Spinal cord (tissue), 10 donors: ENCODE results near the gene TNFRSF1B. TPM values are rescaled to one million over a fixed set of nuclear protein-coding genes. Genes with fewer than 3 reads are reported as not detected.

Experiments used
- DNase-seq, 6 donors: peaks; one replicate each; pipeline versions ENCODE4 v3.0.0 to v3.0.0-alpha.2; 2013 to 2015; ENCODE audit warnings: low spot score in 6 of 6, low read depth in 4 of 6
- H3K27ac ChIP-seq: one replicate; pipeline ENCODE4 v1.5.1; 2013; ENCODE audit warnings: low read depth, low read length, control low read depth
- H3K27me3 ChIP-seq: one replicate; pipeline ENCODE4 v1.6.1; 2013; ENCODE audit warnings: low read length; ENCODE audit not compliant: control insufficient read depth, insufficient read depth
- H3K36me3 ChIP-seq: one replicate; pipeline ENCODE4 v1.6.1; 2013; ENCODE audit warnings: low read length; ENCODE audit not compliant: control insufficient read depth, insufficient read depth
- H3K4me1 ChIP-seq: one replicate; pipeline ENCODE4 v1.6.1; 2013; ENCODE audit warnings: low read length; ENCODE audit not compliant: control insufficient read depth, insufficient read depth
- H3K4me3 ChIP-seq: one replicate; pipeline ENCODE4 v1.5.1; 2013; ENCODE audit warnings: low read depth, low read length, control low read depth
- H3K9me3 ChIP-seq: one replicate; pipeline ENCODE4 v1.6.1; 2013; ENCODE audit warnings: low read length; ENCODE audit not compliant: control insufficient read depth, insufficient read depth
- WGBS: methylation state at CpG from one replicate; pipeline ENCODE4 v1.1.5; 2013; ENCODE audit warnings: missing lambda C conversion rate; ENCODE audit not compliant: insufficient coverage; 5-methylcytosine and 5-hydroxymethylcytosine counted together
- long read RNA-seq, 4 donors: transcript quantifications; one replicate each; lab custom pipeline, GENCODE V29; 2026
- polyA plus RNA-seq, 2 donors: library from polyadenylated mRNA; unstranded; fragments of 120-200 nt; gene quantifications; one replicate each; pipeline ENCODE4 v1.2.1, GENCODE V29; 2013; ENCODE audit not compliant: insufficient read length in 2 of 2
- total RNA-seq, 2 donors: library from RNA; depleted of rRNA in 1 of 2; stranded (reverse); fragments of 120-200 nt in 1 of 2; fragments of >200 nt in 1 of 2; gene quantifications; one replicate each; pipeline versions ENCODE4 v1.2.3 to v1.2.4, GENCODE V29; 2013 to 2014
- donor health status: healthy.

The TNFRSF1B gene
- total RNA-seq = 10 to 100 TPM in 1 of 2 donors, 1 to 10 TPM in 1; 9.6 to 14.1 TPM
- 10 to 100 TPM in 1 of 2 donors, 1 to 10 TPM in 1; 9.7 to 10.8 TPM for polyA plus RNA-seq
- long read RNA-seq, donor 1, partial matches to known transcripts = 0 of 2 reads
- long read RNA-seq, donor 1, other reads (novel, unspliced or antisense) = 0 of 2 reads
- long read RNA-seq, donor 2, partial matches to known transcripts = 0 of 1 reads
- long read RNA-seq, donor 2, other reads (novel, unspliced or antisense) = 0 of 1 reads
- long read RNA-seq, donor 3, partial matches to known transcripts = 0 of 2 reads
- long read RNA-seq, donor 3, other reads (novel, unspliced or antisense) = 0 of 2 reads
- long read RNA-seq, donor 4, partial matches to known transcripts = 17 of 18 reads
- long read RNA-seq, donor 4, other reads (novel, unspliced or antisense) = 0 of 18 reads

GRCh38 chr1:12166834-12167492 is at the start of gene TNFRSF1B:
Gene TNFRSF1B (plus strand): TSS chr1:12166991. CDS start chr1:12167092, 101 bp downstream.
- Histone ChIP-seq H3K36me3 (no peaks in the 10 kb centered on the region), H3K4me1 (peaks cover 20% of the 10 kb centered on the region), H3K27ac (no peak within 1 kb of the TSS), H3K4me3 (peak within 1 kb of the TSS; percentile 40), H3K27me3 (peaks cover 23% of the 10 kb centered on the region), H3K9me3 (no peaks in the 10 kb centered on the region)
- peak in 1 of 6 donors; percentile 54 for DNase-seq
- 2% methylated on average over 79 of the region's 79 CpGs for WGBS

DNA sequence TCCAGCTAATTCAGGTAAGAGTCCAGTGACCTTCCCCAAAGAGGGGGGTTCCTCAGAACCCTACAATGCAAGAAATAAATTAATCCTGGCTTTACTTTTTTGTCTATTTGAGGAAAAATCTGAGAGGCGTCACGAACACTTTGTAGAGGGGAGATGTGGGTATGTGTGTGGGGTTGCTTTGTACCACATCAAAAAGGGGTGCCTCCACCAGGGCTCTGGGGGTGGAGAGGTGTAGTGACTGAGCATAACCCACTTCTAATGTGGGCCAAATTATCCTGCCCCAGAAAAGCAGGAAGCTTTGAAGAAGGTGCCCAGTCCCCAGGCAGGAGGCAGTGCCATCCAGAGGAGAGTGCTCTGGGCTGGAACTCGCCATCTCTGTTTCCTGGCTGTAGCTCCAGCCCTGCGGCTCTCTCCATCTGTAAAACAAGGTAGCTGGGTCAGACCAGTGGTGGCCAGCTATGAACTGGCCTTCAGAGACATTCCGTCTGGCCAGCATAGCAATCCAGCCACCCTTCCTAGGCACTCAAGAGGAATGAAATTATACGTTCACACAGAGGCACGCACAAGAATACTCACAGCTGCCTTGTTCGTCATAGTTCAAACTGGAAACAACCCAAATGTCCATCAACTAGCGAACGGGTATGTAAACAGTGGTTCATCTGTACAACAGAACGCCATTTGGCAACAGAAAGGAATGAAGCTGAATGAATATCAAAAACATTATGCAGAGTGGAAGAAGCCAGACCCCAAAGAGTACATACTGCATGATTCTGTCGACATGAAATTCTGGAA is 45.4 kb upstream of the TNFRSF1B start:
- peaks cover 6% of the 10 kb centered on the region for H3K4me1 ChIP-seq
- WGBS = 84% methylated on average over 7 of the region's 12 CpGs
- H3K36me3 ChIP-seq = no peaks in the 10 kb centered on the region
- DNase-seq = peak in 2 of 6 donors; percentile 39 to 82
- no peaks in the 10 kb centered on the region for H3K9me3 ChIP-seq
- no peak overlapping the region for H3K4me3 ChIP-seq
- H3K27me3 ChIP-seq = no peaks in the 10 kb centered on the region
- no peak overlapping the region for H3K27ac ChIP-seq

DNA sequence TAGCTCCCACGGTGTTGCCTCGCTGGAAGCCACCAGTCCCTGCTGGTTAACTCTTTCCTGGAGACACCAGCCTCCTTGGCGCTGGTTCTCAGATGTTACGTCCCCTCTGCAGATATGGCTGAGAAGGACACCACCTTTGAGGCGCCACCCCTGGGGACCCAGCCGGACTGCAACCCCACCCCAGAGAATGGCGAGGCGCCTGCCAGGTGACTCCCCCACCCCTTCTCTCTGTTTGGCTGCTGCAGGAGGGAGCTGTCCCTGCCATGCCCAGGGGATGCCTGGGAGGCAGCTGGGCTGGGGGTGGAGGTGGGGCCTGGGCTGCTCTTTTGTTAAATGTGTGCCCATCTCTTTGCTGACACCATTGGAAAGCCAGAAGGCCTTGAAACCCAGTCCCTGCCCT is 43.6 kb upstream of the TNFRSF1B start:
- Histone ChIP-seq H3K9me3 (no peaks in the 10 kb centered on the region), H3K27me3 (no peaks in the 10 kb centered on the region), H3K4me1 (peaks cover 6% of the 10 kb centered on the region), H3K36me3 (no peaks in the 10 kb centered on the region), H3K27ac (no peak overlapping the region), H3K4me3 (no peak overlapping the region)
- DNase-seq = no peak
- 59% methylated on average over 5 of the region's 8 CpGs for WGBS

DNA sequence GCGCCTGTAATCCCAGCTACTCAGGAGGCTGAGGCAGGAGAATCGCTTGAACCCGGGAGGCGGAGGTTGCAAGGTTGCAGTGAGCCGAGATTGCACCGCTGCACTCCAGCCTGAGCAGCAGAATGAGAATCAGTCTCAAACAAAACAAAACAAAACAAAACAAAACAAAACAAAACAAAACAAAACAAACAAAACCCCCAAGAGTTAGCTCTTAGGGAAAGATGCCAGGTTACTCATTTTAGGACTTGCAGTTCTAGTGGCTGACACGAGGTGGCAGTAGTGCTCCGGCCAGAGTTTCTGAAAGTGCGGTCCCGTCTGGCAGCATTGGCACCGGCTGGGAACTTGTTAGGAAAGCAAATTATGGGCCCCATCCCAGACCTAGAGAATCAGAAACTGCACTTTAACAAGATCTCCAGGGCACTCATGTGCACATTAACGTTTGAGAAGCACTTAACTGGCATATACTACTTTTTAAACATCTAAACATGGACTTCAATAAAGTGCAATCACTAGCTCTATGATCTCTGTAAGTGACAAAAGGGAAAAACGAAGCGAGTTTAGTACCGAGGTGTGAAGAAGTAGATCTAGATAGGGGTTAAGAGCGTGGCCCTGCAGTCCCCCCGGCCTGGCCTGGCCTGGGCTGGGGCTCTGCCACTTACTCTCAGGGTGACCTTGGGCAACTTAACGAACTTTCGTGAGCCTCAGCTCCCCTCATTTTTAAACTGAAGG is 41.9 kb upstream of the TNFRSF1B start:
- H3K9me3 ChIP-seq = no peaks in the 10 kb centered on the region
- no peak overlapping the region for H3K4me3 ChIP-seq
- DNase-seq = peak; percentile 52 to 92 (median 62)
- WGBS = 54% methylated on average over 16 of the region's 19 CpGs
- no peaks in the 10 kb centered on the region for H3K27me3 ChIP-seq
- no peak overlapping the region for H3K27ac ChIP-seq
- H3K36me3 ChIP-seq = no peaks in the 10 kb centered on the region
- H3K4me1 ChIP-seq = peaks cover 6% of the 10 kb centered on the region

- Histone ChIP-seq H3K27me3 (no peaks in the 10 kb centered on the region), H3K27ac (no peak overlapping the region), H3K4me1 (peaks cover 9% of the 10 kb centered on the region), H3K36me3 (no peaks in the 10 kb centered on the region), H3K9me3 (no peaks in the 10 kb centered on the region), H3K4me3 (no peak overlapping the region)
- no peak for DNase-seq
- WGBS = 86% methylated on average over 23 of the region's 24 CpGs
Observed at GRCh38 chr1:12125422-12126355, 41.1 kb upstream of the TNFRSF1B start.

GRCh38 chr1:12126781-12127180 is 40.0 kb upstream of the TNFRSF1B start:
- 82% methylated on average over 9 of the region's 9 CpGs for WGBS
- Histone ChIP-seq H3K27ac (no peak overlapping the region), H3K4me3 (no peak overlapping the region), H3K27me3 (no peaks in the 10 kb centered on the region), H3K36me3 (no peaks in the 10 kb centered on the region), H3K9me3 (no peaks in the 10 kb centered on the region), H3K4me1 (peaks cover 9% of the 10 kb centered on the region)
- no peak for DNase-seq

DNA sequence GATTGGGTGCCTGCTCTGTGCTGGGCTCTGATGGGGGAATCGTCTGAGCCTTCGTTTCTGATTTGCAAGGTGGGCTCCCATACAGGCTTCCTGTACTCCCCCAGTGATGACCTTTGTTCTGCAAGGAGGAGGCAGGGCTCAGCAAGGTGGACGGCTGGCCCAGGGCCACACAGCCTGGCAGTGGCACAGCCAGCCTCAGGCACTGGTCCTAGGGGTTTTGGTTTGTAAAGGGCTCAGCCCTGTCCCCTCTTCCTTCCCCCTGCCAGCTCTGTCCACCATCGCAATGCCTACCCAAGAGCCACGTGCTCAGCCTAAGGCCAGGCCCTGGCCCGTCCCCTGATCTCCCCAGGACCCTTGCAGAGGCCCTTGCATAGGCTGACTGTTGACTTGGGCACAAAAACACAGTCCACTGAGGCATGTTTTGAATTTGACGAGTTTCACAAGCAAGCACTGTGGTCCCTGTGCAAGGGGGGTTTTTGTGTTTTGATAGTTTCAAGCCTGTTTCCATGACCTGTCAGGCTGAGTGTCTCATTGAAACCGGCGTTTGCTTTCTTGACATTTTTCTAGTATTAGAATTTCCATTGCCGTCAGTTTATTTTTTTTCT is 39.5 kb upstream of the TNFRSF1B start:
- 90% methylated on average over 5 of the region's 10 CpGs for WGBS
- no peak overlapping the region for H3K27ac ChIP-seq
- H3K4me3 ChIP-seq = no peak overlapping the region
- DNase-seq = no peak
- no peaks in the 10 kb centered on the region for H3K36me3 ChIP-seq
- no peaks in the 10 kb centered on the region for H3K27me3 ChIP-seq
- H3K4me1 ChIP-seq = peaks cover 9% of the 10 kb centered on the region
- no peaks in the 10 kb centered on the region for H3K9me3 ChIP-seq

DNA sequence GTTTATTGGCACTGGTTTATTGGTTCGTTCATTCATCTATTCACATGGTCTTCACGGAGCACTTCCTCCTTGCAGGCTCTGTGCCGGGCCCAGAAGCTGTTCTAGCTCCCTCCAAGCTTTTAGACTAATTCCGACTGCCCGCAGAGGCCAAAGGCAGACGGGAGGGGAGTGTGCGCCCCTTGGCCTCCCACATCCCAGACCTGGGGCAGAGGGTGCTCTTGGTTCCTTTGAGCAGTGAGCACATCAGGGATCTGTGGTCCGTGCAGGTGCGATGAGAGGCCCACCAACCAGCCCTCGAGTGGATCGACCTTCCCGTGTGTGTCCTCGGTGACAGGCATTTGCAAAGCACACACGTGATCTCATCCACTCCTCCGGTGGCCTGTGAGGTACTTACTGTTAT is 38.7 kb upstream of the TNFRSF1B start:
- H3K36me3 ChIP-seq = no peaks in the 10 kb centered on the region
- DNase-seq = no peak
- WGBS = 76% methylated on average over 12 of the region's 15 CpGs

More for the DNA sequence above, 38.7 kb upstream of the TNFRSF1B start:
- H3K4me1 ChIP-seq = peaks cover 9% of the 10 kb centered on the region
- no peaks in the 10 kb centered on the region for H3K9me3 ChIP-seq
- no peak overlapping the region for H3K27ac ChIP-seq
- H3K4me3 ChIP-seq = no peak overlapping the region
- no peaks in the 10 kb centered on the region for H3K27me3 ChIP-seq
